Neural progenitor cell (in vitro differentiated cells): ENCODE measurements around the gene AQR. TPM values are rescaled to one million over a fixed set of nuclear protein-coding genes. Genes with fewer than 3 reads are reported as not detected.

Experiments
- DNase-seq: peaks from one replicate; pipeline ENCODE4 v3.0.0-alpha.2; 2016; ENCODE audit warnings: low spot score
- H2AFZ ChIP-seq: fragments of 200-600 bp; sonication (generic); replicated peaks from 2 replicates; pipeline ENCODE4 v1.6.1; 2016; ENCODE audit warnings: antibody characterized with exemption
- H3F3A ChIP-seq: fragments of 200-600 bp; sonication (generic); 2 replicates; pipeline ENCODE4 v1.6.1; 2016; ENCODE audit warnings: antibody characterized with exemption, low read depth
- H3K27ac ChIP-seq: fragments of 200-600 bp; sonication (generic); 2 replicates; pipeline ENCODE4 v1.5.1; 2016; ENCODE audit warnings: mild to moderate bottlenecking
- H3K27me3 ChIP-seq: fragments of 200-600 bp; sonication (generic); 2 replicates; pipeline ENCODE4 v1.6.1; 2016; ENCODE audit warnings: mild to moderate bottlenecking, moderate library complexity
- H3K36me3 ChIP-seq: fragments of 200-600 bp; sonication (generic); 2 replicates; pipeline ENCODE4 v1.5.1; 2016
- H3K4me1 ChIP-seq: fragments of 200-600 bp; sonication (generic); 2 replicates; pipeline ENCODE4 v1.6.1; 2016; ENCODE audit warnings: mixed run types
- H3K4me2 ChIP-seq: fragments of 200-600 bp; sonication (generic); 2 replicates; pipeline ENCODE4 v1.6.1; 2016
- H3K4me3 ChIP-seq: fragments of 200-600 bp; sonication (generic); 2 replicates; pipeline ENCODE4 v1.5.1; 2016
- H3K79me2 ChIP-seq: fragments of 200-600 bp; sonication (generic); 2 replicates; pipeline ENCODE4 v1.6.1; 2016; ENCODE audit warnings: low read depth
- H3K9ac ChIP-seq: fragments of 200-600 bp; sonication (generic); 2 replicates; pipeline ENCODE4 v1.6.1; 2016
- H3K9me3 ChIP-seq: fragments of 200-600 bp; sonication (generic); 2 replicates; pipeline ENCODE4 v1.5.1; 2016; ENCODE audit warnings: low read depth
- H4K20me1 ChIP-seq: fragments of 200-600 bp; sonication (generic); 2 replicates; pipeline ENCODE4 v1.6.1; 2016; ENCODE audit warnings: low read depth
- H3K27ac Mint-ChIP-seq: 3 replicates; pipeline ENCODE4 v1.8.0; 2021; ENCODE audit warnings: mixed read lengths
- H3K27me3 Mint-ChIP-seq: 2 replicates; pipeline ENCODE4 v1.8.0; 2022; ENCODE audit warnings: low read depth, mild to moderate bottlenecking, inconsistent platforms, moderate library complexity, mixed read lengths; ENCODE audit not compliant: insufficient read depth
- H3K36me3 Mint-ChIP-seq: 3 replicates; pipeline ENCODE4 v1.8.0; 2021; ENCODE audit warnings: mixed read lengths
- H3K4me1 Mint-ChIP-seq: 3 replicates; pipeline ENCODE4 v1.8.0; 2021; ENCODE audit warnings: mixed read lengths
- H3K4me3 Mint-ChIP-seq: 3 replicates; pipeline ENCODE4 v1.8.0; 2021; ENCODE audit warnings: mild to moderate bottlenecking, moderate library complexity, mixed read lengths
- H3K9me3 Mint-ChIP-seq: 3 replicates; pipeline ENCODE4 v1.8.0; 2020; ENCODE audit warnings: mixed read lengths
- EZH2 ChIP-seq: fragments of 200-600 bp; sonication (generic); IDR thresholded peaks from 2 replicates; pipeline ENCODE4 v1.6.1; 2017; ENCODE audit warnings: antibody characterized with exemption, mild to moderate bottlenecking, moderate library complexity
- EZH2phosphoT487 ChIP-seq: fragments of 200-600 bp; sonication (generic); IDR thresholded peaks from 2 replicates; pipeline ENCODE4 v1.6.1; 2017; ENCODE audit warnings: antibody characterized with exemption
- total RNA-seq: library from RNA; depleted of rRNA; stranded (reverse); fragments of >200 nt; gene quantifications from 2 replicates; pipeline ENCODE4 v1.2.3, GENCODE V29; 2015; ENCODE audit warnings: low replicate concordance
- TF ChIP-seq, protein P1 (sequence below): fragments of 200-600 bp; sonication (generic); IDR thresholded peaks from 2 replicates; pipeline ENCODE4 v1.5.1; 2017; ENCODE audit warnings: antibody characterized with exemption, mild to moderate bottlenecking

Gene AQR
- total RNA-seq, 1 donor from 2014 or later, result 54.3 TPM

DNA sequence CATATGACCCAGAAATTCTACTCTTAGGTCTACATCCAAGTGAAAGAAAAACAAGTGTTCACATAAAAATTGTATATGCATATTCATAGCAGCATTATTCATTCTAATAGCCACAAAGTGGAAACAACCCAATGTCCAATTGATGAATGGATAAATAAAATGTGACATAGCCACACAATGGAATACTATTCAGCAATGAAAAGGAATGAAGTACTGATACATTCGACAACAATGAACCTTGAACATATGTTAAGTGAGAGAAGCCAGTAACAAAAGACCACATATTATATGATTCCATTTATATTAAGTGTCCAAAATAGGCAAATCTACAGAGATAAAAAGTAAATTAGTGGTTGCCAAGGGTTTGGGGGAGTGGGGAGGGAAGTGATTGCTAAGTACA lies 104.0 kb downstream of the AQR start:
- no peaks in the 10 kb centered on the region for H3F3A ChIP-seq
- DNase-seq, result no peak
- H3K27me3 ChIP-seq, result no peaks in the 10 kb centered on the region
- H3K9me3 ChIP-seq, result peaks cover 3% of the 10 kb centered on the region
- H3K9ac ChIP-seq, result no peak overlapping the region
- no peak overlapping the region for H3K27ac ChIP-seq
- Mint-ChIP-seq H3K27me3 (no peaks in the 10 kb centered on the region), H3K36me3 (peaks cover 31% of the 10 kb centered on the region), H3K4me3 (no peak overlapping the region), H3K9me3 (no peaks in the 10 kb centered on the region), H3K27ac (no peak overlapping the region), H3K4me1 (no peaks in the 10 kb centered on the region)
- no peaks in the 10 kb centered on the region for H3K4me1 ChIP-seq
- H3K4me3 ChIP-seq, result no peak overlapping the region
- H3K4me2 ChIP-seq, result no peak overlapping the region
- no peak overlapping the region for H2AFZ ChIP-seq
- H4K20me1 ChIP-seq, result no peaks in the 10 kb centered on the region
- H3K79me2 ChIP-seq, result no peaks in the 10 kb centered on the region
- peaks cover 17% of the 10 kb centered on the region for H3K36me3 ChIP-seq
- no peak for TF ChIP-seq EZH2phosphoT487
- TF ChIP-seq EZH2, result no peak
- TF ChIP-seq, protein P1, sequence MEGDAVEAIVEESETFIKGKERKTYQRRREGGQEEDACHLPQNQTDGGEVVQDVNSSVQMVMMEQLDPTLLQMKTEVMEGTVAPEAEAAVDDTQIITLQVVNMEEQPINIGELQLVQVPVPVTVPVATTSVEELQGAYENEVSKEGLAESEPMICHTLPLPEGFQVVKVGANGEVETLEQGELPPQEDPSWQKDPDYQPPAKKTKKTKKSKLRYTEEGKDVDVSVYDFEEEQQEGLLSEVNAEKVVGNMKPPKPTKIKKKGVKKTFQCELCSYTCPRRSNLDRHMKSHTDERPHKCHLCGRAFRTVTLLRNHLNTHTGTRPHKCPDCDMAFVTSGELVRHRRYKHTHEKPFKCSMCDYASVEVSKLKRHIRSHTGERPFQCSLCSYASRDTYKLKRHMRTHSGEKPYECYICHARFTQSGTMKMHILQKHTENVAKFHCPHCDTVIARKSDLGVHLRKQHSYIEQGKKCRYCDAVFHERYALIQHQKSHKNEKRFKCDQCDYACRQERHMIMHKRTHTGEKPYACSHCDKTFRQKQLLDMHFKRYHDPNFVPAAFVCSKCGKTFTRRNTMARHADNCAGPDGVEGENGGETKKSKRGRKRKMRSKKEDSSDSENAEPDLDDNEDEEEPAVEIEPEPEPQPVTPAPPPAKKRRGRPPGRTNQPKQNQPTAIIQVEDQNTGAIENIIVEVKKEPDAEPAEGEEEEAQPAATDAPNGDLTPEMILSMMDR, result no peak

DNA sequence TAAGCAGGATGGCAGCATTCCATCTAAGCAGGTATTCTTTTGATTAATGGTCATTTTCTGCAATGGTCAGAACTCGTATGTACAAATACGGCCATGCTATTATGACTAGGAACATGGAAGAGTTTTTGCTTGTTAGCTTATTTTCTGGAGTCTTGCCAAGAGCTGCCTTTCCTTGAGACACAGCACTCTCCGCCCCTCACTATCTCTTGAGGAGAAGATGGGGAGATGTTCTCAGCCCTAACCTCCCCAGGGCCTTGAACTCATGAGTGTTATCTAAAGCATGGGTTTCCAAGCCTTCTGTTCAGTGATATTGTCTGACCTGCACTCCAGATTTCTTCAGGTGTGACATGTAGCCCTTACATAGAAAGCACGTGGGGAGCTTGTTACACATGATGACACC lies 108.3 kb downstream of the AQR start:
- no peaks in the 10 kb centered on the region for H3K9me3 ChIP-seq
- H3K4me2 ChIP-seq, result no peak overlapping the region
- no peak overlapping the region for H3K4me3 Mint-ChIP-seq
- TF ChIP-seq EZH2phosphoT487 (no peak), EZH2 (no peak)
- H4K20me1 ChIP-seq, result no peaks in the 10 kb centered on the region
- H3K4me1 Mint-ChIP-seq, result no peaks in the 10 kb centered on the region
- no peaks in the 10 kb centered on the region for H3K79me2 ChIP-seq
- H3K27me3 Mint-ChIP-seq, result no peaks in the 10 kb centered on the region
- H3K4me3 ChIP-seq, result no peak overlapping the region
- no peaks in the 10 kb centered on the region for H3K4me1 ChIP-seq
- H3K27ac ChIP-seq, result no peak overlapping the region
- peak overlapping the region; percentile 53 for H3K27ac Mint-ChIP-seq
- peaks cover 16% of the 10 kb centered on the region for H3K36me3 ChIP-seq
- no peaks in the 10 kb centered on the region for H3F3A ChIP-seq
- peaks cover 29% of the 10 kb centered on the region for H3K36me3 Mint-ChIP-seq
- no peak overlapping the region for H3K9ac ChIP-seq
- H2AFZ ChIP-seq, result no peak overlapping the region
- no peaks in the 10 kb centered on the region for H3K27me3 ChIP-seq
- no peaks in the 10 kb centered on the region for H3K9me3 Mint-ChIP-seq
- DNase-seq, result no peak

DNA sequence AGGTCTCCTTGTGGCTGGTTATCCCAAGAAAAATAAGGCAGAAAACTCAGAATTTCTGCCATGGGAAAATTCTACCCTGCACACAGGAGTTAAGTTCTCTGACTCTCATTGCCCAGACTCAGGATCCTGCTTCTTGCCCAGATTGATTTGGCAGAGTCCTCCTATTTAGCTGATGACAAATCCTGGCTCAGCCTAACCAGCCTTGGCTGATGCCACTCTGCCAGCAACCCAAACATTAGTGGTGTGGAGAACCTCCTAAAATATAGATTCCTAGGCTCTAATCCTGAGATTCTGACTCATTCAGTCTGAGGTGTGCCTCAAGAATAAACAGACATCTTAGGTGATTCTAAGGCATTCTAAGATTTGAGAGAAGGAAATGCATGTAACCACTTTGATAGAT lies 113.6 kb downstream of the AQR start:
- TF ChIP-seq, protein P1, result no peak
- no peak for TF ChIP-seq EZH2phosphoT487
- no peak for TF ChIP-seq EZH2
- H3F3A ChIP-seq, result no peaks in the 10 kb centered on the region
- DNase-seq, result no peak
- H3K4me1 ChIP-seq, result no peaks in the 10 kb centered on the region
- H2AFZ ChIP-seq, result no peak overlapping the region
- H4K20me1 ChIP-seq, result no peaks in the 10 kb centered on the region
- no peak overlapping the region for H3K4me2 ChIP-seq
- H3K9me3 ChIP-seq, result no peaks in the 10 kb centered on the region
- Mint-ChIP-seq H3K4me1 (no peaks in the 10 kb centered on the region), H3K9me3 (no peaks in the 10 kb centered on the region), H3K27me3 (no peaks in the 10 kb centered on the region), H3K27ac (no peak overlapping the region), H3K4me3 (no peak overlapping the region), H3K36me3 (peaks cover 25% of the 10 kb centered on the region)
- no peaks in the 10 kb centered on the region for H3K79me2 ChIP-seq
- H3K4me3 ChIP-seq, result no peak overlapping the region
- H3K36me3 ChIP-seq, result peaks cover 16% of the 10 kb centered on the region
- H3K27me3 ChIP-seq, result no peaks in the 10 kb centered on the region
- no peak overlapping the region for H3K9ac ChIP-seq
- H3K27ac ChIP-seq, result no peak overlapping the region

DNA sequence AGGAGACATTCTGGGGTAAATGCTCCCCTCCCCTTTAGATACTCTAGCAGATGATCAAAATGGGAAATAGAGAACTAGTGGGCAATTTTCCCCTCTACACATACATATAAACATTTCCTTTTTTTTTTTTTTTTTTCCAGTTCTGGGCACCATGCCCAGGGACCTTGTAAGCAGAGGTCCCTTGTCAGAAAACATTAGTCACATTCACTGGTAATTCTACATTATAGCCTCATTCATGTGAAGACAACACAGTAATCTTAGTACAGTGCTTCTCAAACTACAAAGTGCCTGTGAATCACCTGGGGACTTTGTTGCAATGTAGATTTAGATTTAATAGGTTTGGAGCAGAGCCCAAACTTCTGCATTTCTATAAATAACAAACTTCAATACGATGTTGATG lies 114.1 kb downstream of the AQR start:
- Histone ChIP-seq H3K9me3 (no peaks in the 10 kb centered on the region), H2AFZ (no peak overlapping the region), H3K9ac (no peak overlapping the region), H3K36me3 (peaks cover 16% of the 10 kb centered on the region), H3K4me1 (no peaks in the 10 kb centered on the region), H3K4me2 (no peak overlapping the region), H3K79me2 (no peaks in the 10 kb centered on the region), H3K27me3 (no peaks in the 10 kb centered on the region), H3K4me3 (no peak overlapping the region), H3K27ac (no peak overlapping the region), H3F3A (no peaks in the 10 kb centered on the region), H4K20me1 (no peaks in the 10 kb centered on the region)
- Mint-ChIP-seq H3K4me3 (no peak overlapping the region), H3K9me3 (no peaks in the 10 kb centered on the region), H3K36me3 (peaks cover 25% of the 10 kb centered on the region), H3K27me3 (no peaks in the 10 kb centered on the region), H3K4me1 (no peaks in the 10 kb centered on the region), H3K27ac (no peak overlapping the region)
- DNase-seq, result no peak
- TF ChIP-seq EZH2phosphoT487 (no peak), EZH2 (no peak)
- TF ChIP-seq, protein P1, result no peak
